H1 (cell line): ENCODE measurements around the gene MGLL.

Experiments
- CREB1 ChIP-seq: IDR thresholded peaks from 2 replicates; pipeline ENCODE4 v1.6.1; 2012; ENCODE audit warnings: inconsistent platforms
- CTCF ChIP-seq, 3 experiments: IDR thresholded peaks; 1 replicate in 2 of 3; 2 replicates in 1 of 3; pipeline versions ENCODE4 v1.5.1 to v1.6.1; 2011; ENCODE audit warnings: low read length in 3 of 3, mild to moderate bottlenecking in 3 of 3, inconsistent platforms in 2 of 3, low read depth in 1 of 3, moderate library complexity in 1 of 3; ENCODE audit not compliant: insufficient read depth in 1 of 3; ENCODE audit errors: control extremely low read depth in 1 of 3

- TF ChIP-seq CTCF (IDR thresholded peaks at IDR 0.05; ENCODE audit: control extremely low read depth in 1 of 3, insufficient read depth in 1 of 3, low read depth in 1 of 3, low read length in 3 of 3) (no peak), CREB1 (no peak)
These were observed 18.2 kb downstream of the MGLL start for GRCh38 chr3:127804141-127804540.
